H9 (cell line): ENCODE results near the gene WBP1L. TPM values are rescaled to one million over a fixed set of nuclear protein-coding genes. Genes with fewer than 3 reads are reported as not detected.

Experiments used
- DNase-seq: peaks from one replicate; pipeline ENCODE4 v3.0.0-alpha.2; 2017
- H2AFZ ChIP-seq: one replicate; pipeline ENCODE4 v1.6.1; 2013; ENCODE audit warnings: mild to moderate bottlenecking, low read length, control low read depth, moderate library complexity
- H2AK5ac ChIP-seq: 2 replicates; pipeline ENCODE4 v1.6.1; 2013; ENCODE audit warnings: low read length, control low read depth, mixed read lengths; ENCODE audit not compliant: insufficient read length
- H2BK120ac ChIP-seq: one replicate; pipeline ENCODE4 v1.6.1; 2013; ENCODE audit warnings: low read depth, mild to moderate bottlenecking, low read length, control low read depth, inconsistent platforms; ENCODE audit not compliant: poor library complexity, severe bottlenecking
- H2BK12ac ChIP-seq: 2 replicates; pipeline ENCODE4 v1.6.1; 2013; ENCODE audit warnings: low read length, control low read depth, mixed read lengths, low read depth; ENCODE audit not compliant: insufficient read length
- H2BK15ac ChIP-seq: 2 replicates; pipeline ENCODE4 v1.6.1; 2013; ENCODE audit warnings: low read depth, low read length, control low read depth
- H2BK20ac ChIP-seq: one replicate; pipeline ENCODE4 v1.6.1; 2013; ENCODE audit warnings: low read depth, mild to moderate bottlenecking, low read length, control low read depth, inconsistent platforms; ENCODE audit not compliant: poor library complexity, severe bottlenecking
- H2BK5ac ChIP-seq: 2 replicates; pipeline ENCODE4 v1.6.1; 2013; ENCODE audit warnings: low read length, control low read depth, mixed read lengths; ENCODE audit not compliant: insufficient read length
- H3K14ac ChIP-seq: 2 replicates; pipeline ENCODE4 v1.6.1; 2013; ENCODE audit warnings: low read length, control low read depth; ENCODE audit not compliant: insufficient read depth
- H3K18ac ChIP-seq: 2 replicates; pipeline ENCODE4 v1.6.1; 2013; ENCODE audit warnings: low read depth, mild to moderate bottlenecking, mixed read lengths, low read length, control low read depth; ENCODE audit not compliant: insufficient read length
- H3K23ac ChIP-seq: 2 replicates; pipeline ENCODE4 v1.6.1; 2013; ENCODE audit warnings: low read length, control low read depth, mixed read lengths, low read depth; ENCODE audit not compliant: insufficient read length
- H3K23me2 ChIP-seq: 2 replicates; pipeline ENCODE4 v1.6.1; 2013; ENCODE audit warnings: low read depth, mild to moderate bottlenecking, mixed read lengths, low read length, control low read depth; ENCODE audit not compliant: insufficient read length, poor library complexity, severe bottlenecking
- H3K27ac ChIP-seq: 2 replicates; pipeline ENCODE4 v1.5.1; 2013; ENCODE audit warnings: low read length, control low read depth, mixed read lengths, low read depth; ENCODE audit not compliant: insufficient read length
- H3K27me3 ChIP-seq: 2 replicates; pipeline ENCODE4 v1.6.1; 2013; ENCODE audit warnings: low read length, control low read depth, inconsistent platforms; ENCODE audit not compliant: insufficient read depth
- H3K4ac ChIP-seq: 2 replicates; pipeline ENCODE4 v1.6.1; 2013; ENCODE audit warnings: low read depth, mild to moderate bottlenecking, control low read depth, inconsistent platforms, low read length, moderate library complexity
- H3K4me1 ChIP-seq: 2 replicates; pipeline ENCODE4 v1.6.1; 2013; ENCODE audit warnings: low read length, control low read depth, inconsistent platforms; ENCODE audit not compliant: insufficient read depth
- H3K4me2 ChIP-seq: 2 replicates; pipeline ENCODE4 v1.6.1; 2013; ENCODE audit warnings: low read length, control low read depth, mixed read lengths; ENCODE audit not compliant: insufficient read length, insufficient read depth
- H3K56ac ChIP-seq: 2 replicates; pipeline ENCODE4 v1.6.1; 2013; ENCODE audit warnings: low read depth, mild to moderate bottlenecking, mixed read lengths, low read length, control low read depth; ENCODE audit not compliant: insufficient read length
- H3K79me1 ChIP-seq: 2 replicates; pipeline ENCODE4 v1.6.1; 2013; ENCODE audit warnings: low read depth, mild to moderate bottlenecking, moderate library complexity, low read length, control low read depth, inconsistent platforms; ENCODE audit not compliant: insufficient read depth, poor library complexity, severe bottlenecking
- H3K79me2 ChIP-seq: 2 replicates; pipeline ENCODE4 v1.6.1; 2013; ENCODE audit warnings: low read length, control low read depth, inconsistent platforms; ENCODE audit not compliant: insufficient read depth
- H3K9ac ChIP-seq: 2 replicates; pipeline ENCODE4 v1.6.1; 2013; ENCODE audit warnings: low read length, control low read depth, mixed read lengths; ENCODE audit not compliant: insufficient read length; ENCODE audit errors: extremely low read depth
- H3K9me3 ChIP-seq: one replicate; pipeline ENCODE4 v1.6.1; 2013; ENCODE audit warnings: low read depth, low read length, inconsistent platforms; ENCODE audit not compliant: control insufficient read depth
- H3T11ph ChIP-seq: one replicate; pipeline ENCODE4 v1.6.1; 2013; ENCODE audit warnings: mild to moderate bottlenecking, low read length, control low read depth, inconsistent platforms
- H4K20me1 ChIP-seq: one replicate; pipeline ENCODE4 v1.6.1; 2013; ENCODE audit not compliant: control insufficient read depth, insufficient read length, insufficient read depth
- H4K5ac ChIP-seq: 2 replicates; pipeline ENCODE4 v1.6.1; 2013; ENCODE audit warnings: low read depth, mild to moderate bottlenecking, mixed read lengths, low read length, control low read depth; ENCODE audit not compliant: insufficient read length
- H4K8ac ChIP-seq: replicated peaks from 2 replicates; pipeline ENCODE4 v1.6.1; 2013; ENCODE audit warnings: low read length, control low read depth, mixed read lengths, low read depth; ENCODE audit not compliant: insufficient read length
- H4K91ac ChIP-seq: 2 replicates; pipeline ENCODE4 v1.6.1; 2013; ENCODE audit warnings: low read depth, mild to moderate bottlenecking, moderate library complexity, mixed read lengths, low read length, control low read depth; ENCODE audit not compliant: insufficient read length
- H3K27ac Mint-ChIP-seq, 3 experiments: 2 replicates in 2 of 3; 3 replicates in 1 of 3; pipeline ENCODE4 v1.8.0; 2020 to 2021; ENCODE audit warnings: mixed read lengths in 3 of 3, mild to moderate bottlenecking in 1 of 3, moderate library complexity in 1 of 3
- H3K27me3 Mint-ChIP-seq: 2 replicates; pipeline ENCODE4 v1.8.0; 2021; ENCODE audit warnings: low read depth, mild to moderate bottlenecking, moderate library complexity, mixed read lengths
- H3K36me3 Mint-ChIP-seq, 3 experiments: 2 replicates in 2 of 3; 3 replicates in 1 of 3; pipeline ENCODE4 v1.8.0; 2020 to 2021; ENCODE audit warnings: low read depth in 3 of 3, mixed read lengths in 3 of 3; ENCODE audit not compliant: insufficient read depth in 1 of 3
- H3K4me1 Mint-ChIP-seq, 2 experiments: 2 replicates each; pipeline ENCODE4 v1.8.0; 2020; ENCODE audit warnings: mixed read lengths in 2 of 2
- H3K4me3 Mint-ChIP-seq, 2 experiments: 2 replicates in 1 of 2; 3 replicates in 1 of 2; pipeline ENCODE4 v1.8.0; 2020 to 2021; ENCODE audit warnings: mild to moderate bottlenecking in 2 of 2, mixed read lengths in 2 of 2, moderate library complexity in 1 of 2
- H3K9me3 Mint-ChIP-seq, 2 experiments: 2 replicates in 1 of 2; 3 replicates in 1 of 2; pipeline ENCODE4 v1.8.0; 2020; ENCODE audit warnings: mild to moderate bottlenecking in 2 of 2, mixed read lengths in 2 of 2, moderate library complexity in 1 of 2
- WGBS: extraction: QIAGEN DNeasy Blood & Tissue Kit; methylation state at CpG from one replicate; pipeline ENCODE4 v1.1.7; 2013; ENCODE audit warnings: missing lambda C conversion rate, low lambda C conversion rate, mixed read lengths; ENCODE audit not compliant: insufficient read length; ENCODE audit errors: extremely low coverage; 5-methylcytosine and 5-hydroxymethylcytosine counted together
- total RNA-seq: library from RNA; stranded (reverse); gene quantifications from 2 replicates; pipeline ENCODE4 v1.2.1, GENCODE V29; 2021
- TF ChIP-seq, protein P1 (sequence below): fragments of 200-600 bp; sonication (generic); conservative IDR thresholded peaks from 3 replicates; pipeline ENCODE4 v1.8.0; 2021; ENCODE audit warnings: antibody characterized with exemption, mild to moderate bottlenecking

Gene WBP1L
- total RNA-seq, 1 experiment from 2014 or later, result 23.8 TPM

DNA sequence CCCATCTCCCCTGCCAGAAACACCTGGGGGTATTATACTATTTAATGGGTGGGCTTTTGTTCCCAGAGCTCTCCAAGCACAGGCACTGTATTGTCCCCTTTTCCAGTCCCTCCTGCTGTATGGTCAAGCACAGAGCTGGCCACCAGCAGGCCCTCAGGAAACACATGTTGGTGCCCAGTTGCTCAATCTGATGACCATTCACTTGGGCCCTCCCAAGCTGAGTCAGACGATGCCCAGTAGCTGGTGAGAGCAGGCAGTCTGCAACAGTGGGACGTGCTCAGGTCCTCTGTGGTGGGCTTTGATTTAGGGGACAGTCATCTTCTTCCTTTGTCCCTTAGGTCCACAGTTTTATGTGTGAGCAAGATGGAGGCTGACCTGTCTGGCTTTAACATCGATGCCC, 17.5 kb upstream of the WBP1L start:
- H3K9me3 ChIP-seq, result no peaks in the 10 kb centered on the region
- H3K27ac Mint-ChIP-seq, result peak overlapping the region in 2 of 3 experiments; percentile 16 to 64; a peak in 3 of 7 replicates
- no peak overlapping the region for H3K14ac ChIP-seq
- peaks cover 4 to 6% of the 10 kb centered on the region in 2 experiments; a peak in 3 of 4 replicates for H3K4me1 Mint-ChIP-seq
- peaks cover 4% of the 10 kb centered on the region for H3K79me1 ChIP-seq
- no peak overlapping the region for H2BK15ac ChIP-seq
- no peak overlapping the region for H2BK20ac ChIP-seq
- TF ChIP-seq, protein P1, sequence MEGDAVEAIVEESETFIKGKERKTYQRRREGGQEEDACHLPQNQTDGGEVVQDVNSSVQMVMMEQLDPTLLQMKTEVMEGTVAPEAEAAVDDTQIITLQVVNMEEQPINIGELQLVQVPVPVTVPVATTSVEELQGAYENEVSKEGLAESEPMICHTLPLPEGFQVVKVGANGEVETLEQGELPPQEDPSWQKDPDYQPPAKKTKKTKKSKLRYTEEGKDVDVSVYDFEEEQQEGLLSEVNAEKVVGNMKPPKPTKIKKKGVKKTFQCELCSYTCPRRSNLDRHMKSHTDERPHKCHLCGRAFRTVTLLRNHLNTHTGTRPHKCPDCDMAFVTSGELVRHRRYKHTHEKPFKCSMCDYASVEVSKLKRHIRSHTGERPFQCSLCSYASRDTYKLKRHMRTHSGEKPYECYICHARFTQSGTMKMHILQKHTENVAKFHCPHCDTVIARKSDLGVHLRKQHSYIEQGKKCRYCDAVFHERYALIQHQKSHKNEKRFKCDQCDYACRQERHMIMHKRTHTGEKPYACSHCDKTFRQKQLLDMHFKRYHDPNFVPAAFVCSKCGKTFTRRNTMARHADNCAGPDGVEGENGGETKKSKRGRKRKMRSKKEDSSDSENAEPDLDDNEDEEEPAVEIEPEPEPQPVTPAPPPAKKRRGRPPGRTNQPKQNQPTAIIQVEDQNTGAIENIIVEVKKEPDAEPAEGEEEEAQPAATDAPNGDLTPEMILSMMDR, result no peak
- peaks cover 0 to 5% of the 10 kb centered on the region in 2 experiments; a peak in 2 of 5 replicates for H3K9me3 Mint-ChIP-seq
- H4K8ac ChIP-seq, result no peak overlapping the region
- no peak overlapping the region for H3K4ac ChIP-seq
- no peak overlapping the region for H3K9ac ChIP-seq
- 0 out of 2 replicates have a peak, but pooled peaks cover 1% of the 10 kb centered on the region for H3K79me2 ChIP-seq
- H3K27me3 Mint-ChIP-seq, result no peaks in the 10 kb centered on the region
- no peaks in the 10 kb centered on the region for H3K4me1 ChIP-seq
- no peak for DNase-seq
- no peak overlapping the region for H3K4me3 Mint-ChIP-seq
- no peak overlapping the region for H3K56ac ChIP-seq
- no peak overlapping the region for H2BK120ac ChIP-seq
- peaks cover 29 to 66% (median 65%) of the 10 kb centered on the region in 3 experiments; a peak in 6 of 7 replicates for H3K36me3 Mint-ChIP-seq
- no peaks in the 10 kb centered on the region for H4K20me1 ChIP-seq
- no peak overlapping the region for H2BK5ac ChIP-seq
- no peaks in the 10 kb centered on the region for H3K23me2 ChIP-seq
- no peak overlapping the region for H2BK12ac ChIP-seq
- no peak overlapping the region for H2AK5ac ChIP-seq
- no peak overlapping the region for H3K27ac ChIP-seq
- H4K5ac ChIP-seq, result no peak overlapping the region
- WGBS, result no CpG with 5 or more reads among the region's 3 CpGs
- no peak overlapping the region for H3K4me2 ChIP-seq
- no peaks in the 10 kb centered on the region for H3K27me3 ChIP-seq
- no peak overlapping the region for H4K91ac ChIP-seq
- H3K18ac ChIP-seq, result no peak overlapping the region
- H3T11ph ChIP-seq, result no peak overlapping the region
- H3K23ac ChIP-seq, result no peak overlapping the region
- no peak overlapping the region for H2AFZ ChIP-seq
